Epithelial cell of proximal tubule (primary cell): ENCODE measurements around the gene PCDHGA6. TPM values are rescaled to one million over a fixed set of nuclear protein-coding genes. Genes with fewer than 3 reads are reported as not detected.
"Not testable (repeated sequence)": the region's sequence is repeated elsewhere in the genome, so short reads cannot be mapped to it uniquely, and the experiment has no call there.

Experiments used
- DNase-seq: peaks from one replicate; pipeline ENCODE4 v3.0.0-alpha.2; 2011; ENCODE audit warnings: low read depth
- H3K4me3 ChIP-seq: 2 replicates; pipeline ENCODE4 v1.5.1; 2011; ENCODE audit warnings: low read depth, mild to moderate bottlenecking, low read length
- total RNA-seq: library from RNA; depleted of rRNA; stranded (reverse); fragments of >200 nt; gene quantifications from 2 replicates; pipeline ENCODE4 v1.2.3, GENCODE V29; 2015
- TF ChIP-seq, protein P1 (sequence below): conservative IDR thresholded peaks from 2 replicates; pipeline ENCODE4 v1.5.1; 2012; ENCODE audit warnings: low read depth, mild to moderate bottlenecking, low read length

Gene PCDHGA6
- total RNA-seq, 1 donor from 2014 or later = 0.35 TPM

GRCh38 chr5:141342773-141343172 is 30.9 kb upstream of the PCDHGA6 start:
- TF ChIP-seq, protein P1, sequence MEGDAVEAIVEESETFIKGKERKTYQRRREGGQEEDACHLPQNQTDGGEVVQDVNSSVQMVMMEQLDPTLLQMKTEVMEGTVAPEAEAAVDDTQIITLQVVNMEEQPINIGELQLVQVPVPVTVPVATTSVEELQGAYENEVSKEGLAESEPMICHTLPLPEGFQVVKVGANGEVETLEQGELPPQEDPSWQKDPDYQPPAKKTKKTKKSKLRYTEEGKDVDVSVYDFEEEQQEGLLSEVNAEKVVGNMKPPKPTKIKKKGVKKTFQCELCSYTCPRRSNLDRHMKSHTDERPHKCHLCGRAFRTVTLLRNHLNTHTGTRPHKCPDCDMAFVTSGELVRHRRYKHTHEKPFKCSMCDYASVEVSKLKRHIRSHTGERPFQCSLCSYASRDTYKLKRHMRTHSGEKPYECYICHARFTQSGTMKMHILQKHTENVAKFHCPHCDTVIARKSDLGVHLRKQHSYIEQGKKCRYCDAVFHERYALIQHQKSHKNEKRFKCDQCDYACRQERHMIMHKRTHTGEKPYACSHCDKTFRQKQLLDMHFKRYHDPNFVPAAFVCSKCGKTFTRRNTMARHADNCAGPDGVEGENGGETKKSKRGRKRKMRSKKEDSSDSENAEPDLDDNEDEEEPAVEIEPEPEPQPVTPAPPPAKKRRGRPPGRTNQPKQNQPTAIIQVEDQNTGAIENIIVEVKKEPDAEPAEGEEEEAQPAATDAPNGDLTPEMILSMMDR = no peak
- no peak overlapping the region for H3K4me3 ChIP-seq
- DNase-seq = no peak

GRCh38 chr5:141343242-141343952 is 30.3 kb upstream of the PCDHGA6 start, which contains the start of gene PCDHGA3:
PCDHGA3 (plus strand) TSS chr5:141343829; CDS start chr5:141344034, 205 bp downstream.
- TF ChIP-seq, protein P1 = peak; percentile 40
- no peak for DNase-seq
- H3K4me3 ChIP-seq = peak within 1 kb of the TSS; percentile 11

DNA sequence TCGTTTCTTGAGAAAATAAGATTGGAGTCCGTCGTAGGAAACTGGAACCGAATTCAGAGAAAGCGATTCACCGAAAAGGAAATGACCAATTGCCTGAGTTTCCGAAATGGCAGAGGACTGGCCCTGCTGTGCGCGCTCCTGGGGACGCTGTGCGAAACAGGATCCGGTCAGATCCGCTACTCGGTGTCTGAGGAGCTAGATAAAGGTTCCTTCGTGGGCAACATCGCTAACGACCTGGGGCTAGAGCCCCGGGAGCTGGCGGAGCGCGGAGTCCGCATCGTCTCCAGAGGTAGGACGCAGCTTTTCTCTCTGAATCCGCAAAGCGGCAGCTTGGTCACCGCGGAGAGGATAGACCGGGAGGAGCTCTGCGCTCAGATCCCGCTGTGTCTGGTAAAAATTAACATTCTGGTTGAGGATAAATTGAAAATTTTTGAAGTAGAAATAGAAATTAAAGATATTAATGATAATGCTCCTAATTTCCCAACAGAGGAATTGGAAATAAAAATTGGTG is 29.7 kb upstream of the PCDHGA6 start:
- TF ChIP-seq, protein P1 = no peak
- H3K4me3 ChIP-seq = peak overlapping the region; percentile 11
- no peak for DNase-seq

- no peak overlapping the region for H3K4me3 ChIP-seq
- TF ChIP-seq, protein P1 = no peak
- DNase-seq = no peak
Observed at GRCh38 chr5:141345327-141345726, 28.4 kb upstream of the PCDHGA6 start.

GRCh38 chr5:141346017-141346416 is 27.7 kb upstream of the PCDHGA6 start:
- not testable (repeated sequence) for H3K4me3 ChIP-seq, DNase-seq

DNA sequence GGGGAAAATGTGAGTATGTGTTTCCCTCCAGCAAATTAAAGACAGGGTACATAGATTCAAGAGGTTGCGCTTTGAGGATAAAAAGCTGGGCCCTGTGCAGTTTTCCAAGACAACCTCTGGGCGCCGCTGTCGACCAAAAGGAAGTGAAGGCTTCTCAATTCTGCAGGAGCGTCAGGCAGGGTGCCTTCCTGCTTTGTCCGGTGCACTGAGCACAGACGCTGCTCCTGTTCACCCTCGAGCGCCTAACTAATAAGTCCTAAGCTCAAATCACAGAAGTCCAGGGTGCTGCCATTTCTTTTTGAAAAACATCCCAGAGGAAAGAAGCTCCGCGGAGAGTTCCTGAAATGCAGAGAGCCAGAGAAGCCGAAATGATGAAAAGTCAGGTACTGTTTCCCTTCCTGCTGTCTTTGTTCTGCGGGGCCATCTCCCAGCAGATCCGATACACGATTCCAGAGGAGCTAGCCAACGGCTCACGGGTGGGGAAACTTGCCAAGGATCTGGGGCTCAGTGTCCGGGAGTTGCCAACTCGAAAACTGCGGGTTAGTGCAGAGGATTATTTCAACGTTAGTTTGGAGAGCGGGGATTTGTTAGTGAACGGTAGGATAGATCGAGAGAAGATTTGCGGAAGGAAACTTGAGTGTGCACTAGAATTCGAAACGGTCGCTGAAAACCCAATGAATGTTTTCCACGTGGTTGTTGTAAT is 23.6 kb upstream of the PCDHGA6 start, which contains the start of gene PCDHGB1:
PCDHGB1 (plus strand) TSS at position 183 of the 703 bp plus-strand sequence; CDS start at position 345, 162 bp downstream.
- H3K4me3 ChIP-seq = peak within 1 kb of the TSS; percentile 37
- no peak for DNase-seq
- TF ChIP-seq, protein P1 = peak; percentile 54

GRCh38 chr5:141351591-141351990 is 22.1 kb upstream of the PCDHGA6 start:
- TF ChIP-seq, protein P1 = no peak
- no peak overlapping the region for H3K4me3 ChIP-seq
- DNase-seq = no peak
